ENCODE results near the gene PTPN1.
"Not testable (repeated sequence)": the region's sequence is repeated elsewhere in the genome, so short reads cannot be mapped to it uniquely, and the experiment has no call there.

Gene PTPN1

GRCh38 chr20:50509923-50510705 lies at the start of gene PTPN1:
TSS of gene PTPN1 (plus strand) at chr20:50510383. CDS start at chr20:50510528, 145 bp downstream.
- DNase-seq, result peak; percentile 96

DNA sequence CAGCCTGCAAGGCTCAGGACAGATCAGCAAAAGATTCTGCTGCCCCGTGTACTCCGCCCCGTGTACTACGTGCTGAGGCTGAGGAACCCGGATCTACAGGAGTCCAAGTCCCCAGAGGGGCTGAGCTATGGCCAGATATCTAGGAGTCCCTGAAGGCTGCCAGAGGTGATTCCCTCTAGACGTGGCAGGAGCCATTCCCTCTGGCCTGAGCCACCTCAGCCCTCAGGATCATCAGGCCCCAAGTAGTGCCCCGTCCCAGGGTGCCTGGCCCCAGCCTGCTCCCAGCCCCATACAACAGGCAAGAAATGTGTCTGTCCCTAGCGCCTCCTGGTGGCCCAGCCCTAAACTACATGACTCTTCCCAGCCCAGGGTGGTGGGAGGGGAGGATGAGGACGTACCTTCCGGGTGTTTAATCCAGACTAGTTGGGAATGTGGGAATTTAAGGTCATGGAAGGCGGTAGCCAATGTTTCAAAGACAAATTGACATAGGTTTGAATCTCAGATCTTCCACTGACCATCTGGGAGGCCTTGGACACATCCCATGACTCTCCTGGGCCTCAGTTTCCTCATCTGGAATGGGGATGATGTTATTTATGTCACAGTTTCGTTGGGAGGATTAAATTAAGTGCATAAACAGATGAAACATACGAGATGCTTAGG lies 49.4 kb upstream of the PTPN1 start:
- DNase-seq, result peak; percentile 18

GRCh38 chr20:50462093-50462690 lies 48.0 kb upstream of the PTPN1 start:
- no peak for DNase-seq

DNA sequence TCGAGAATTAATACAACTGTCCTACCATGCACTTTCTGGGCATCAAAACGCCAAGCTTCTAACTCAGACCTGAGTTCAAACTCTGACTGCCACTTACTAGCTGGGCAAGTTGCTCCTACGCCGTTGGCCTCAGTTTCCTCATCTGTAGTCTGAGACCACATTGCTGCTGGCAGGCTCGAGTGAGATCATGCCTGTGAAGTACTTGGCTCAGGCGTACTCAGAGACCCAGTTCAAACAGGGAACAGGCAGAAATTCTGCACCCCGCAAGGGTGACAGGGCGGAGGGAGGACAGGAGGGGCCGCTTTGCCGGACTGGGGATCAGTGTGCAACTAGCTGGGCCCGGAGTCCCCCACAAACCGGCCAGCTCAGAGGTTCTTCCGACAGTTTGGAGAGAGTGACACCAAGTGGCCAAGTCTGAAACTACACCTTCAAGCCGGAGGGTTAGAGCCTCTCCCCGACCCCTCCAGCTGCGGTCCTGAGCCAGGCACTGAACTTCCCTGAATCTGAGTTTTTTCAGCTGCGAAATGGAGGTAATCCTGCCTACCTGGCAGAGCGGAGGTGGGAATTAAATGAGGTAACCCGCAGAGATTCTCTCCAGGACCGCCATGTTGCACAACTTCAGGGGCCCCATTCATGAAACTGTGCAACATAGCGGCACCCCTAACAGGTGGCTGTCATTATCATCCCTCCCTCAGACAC lies 46.0 kb upstream of the PTPN1 start:
- no peak for DNase-seq

- DNase-seq, result no peak
Measured at GRCh38 chr20:50464725-50465650, 45.2 kb upstream of the PTPN1 start.

GRCh38 chr20:50467174-50467573 lies 43.0 kb upstream of the PTPN1 start:
- DNase-seq, result no peak

- DNase-seq, result no peak
Measured at GRCh38 chr20:50467718-50468356, 42.3 kb upstream of the PTPN1 start.

GRCh38 chr20:50468378-50468798 lies 41.8 kb upstream of the PTPN1 start:
- no peak for DNase-seq

- DNase-seq, result no peak
Measured at GRCh38 chr20:50469176-50469723, 40.9 kb upstream of the PTPN1 start.

GRCh38 chr20:50469796-50470195 lies 40.4 kb upstream of the PTPN1 start:
- DNase-seq, result no peak

DNA sequence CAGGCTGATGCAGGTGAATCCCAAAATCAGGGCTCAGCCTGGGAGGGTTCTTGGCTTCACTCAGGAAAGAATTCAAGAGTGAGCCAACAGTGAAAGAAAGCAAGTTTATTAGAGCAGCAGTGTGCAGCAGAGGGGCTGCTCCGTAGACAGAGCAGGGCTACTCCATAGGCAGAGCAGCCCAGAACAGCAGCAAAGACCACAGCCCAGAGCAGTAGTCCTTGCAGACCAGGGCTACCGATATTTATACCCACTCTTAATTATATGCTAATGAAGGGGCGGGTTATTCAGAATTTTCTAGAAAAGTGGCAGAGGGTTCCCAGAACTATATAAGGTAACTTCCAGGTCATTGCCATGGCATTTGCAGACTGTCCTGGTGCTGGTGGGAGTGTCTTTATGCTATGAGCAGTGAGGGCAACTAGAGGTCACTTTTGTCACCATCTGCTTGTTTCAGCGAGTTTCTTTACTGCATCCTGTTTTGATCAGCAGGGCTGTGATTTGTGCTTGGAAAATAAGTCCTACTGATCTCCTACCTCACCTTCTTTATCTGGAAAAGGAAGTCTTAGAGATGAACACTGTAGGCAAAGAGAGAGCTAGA lies 39.8 kb upstream of the PTPN1 start:
- no peak for DNase-seq

GRCh38 chr20:50471231-50471630 lies 39.0 kb upstream of the PTPN1 start:
- no peak for DNase-seq

DNA sequence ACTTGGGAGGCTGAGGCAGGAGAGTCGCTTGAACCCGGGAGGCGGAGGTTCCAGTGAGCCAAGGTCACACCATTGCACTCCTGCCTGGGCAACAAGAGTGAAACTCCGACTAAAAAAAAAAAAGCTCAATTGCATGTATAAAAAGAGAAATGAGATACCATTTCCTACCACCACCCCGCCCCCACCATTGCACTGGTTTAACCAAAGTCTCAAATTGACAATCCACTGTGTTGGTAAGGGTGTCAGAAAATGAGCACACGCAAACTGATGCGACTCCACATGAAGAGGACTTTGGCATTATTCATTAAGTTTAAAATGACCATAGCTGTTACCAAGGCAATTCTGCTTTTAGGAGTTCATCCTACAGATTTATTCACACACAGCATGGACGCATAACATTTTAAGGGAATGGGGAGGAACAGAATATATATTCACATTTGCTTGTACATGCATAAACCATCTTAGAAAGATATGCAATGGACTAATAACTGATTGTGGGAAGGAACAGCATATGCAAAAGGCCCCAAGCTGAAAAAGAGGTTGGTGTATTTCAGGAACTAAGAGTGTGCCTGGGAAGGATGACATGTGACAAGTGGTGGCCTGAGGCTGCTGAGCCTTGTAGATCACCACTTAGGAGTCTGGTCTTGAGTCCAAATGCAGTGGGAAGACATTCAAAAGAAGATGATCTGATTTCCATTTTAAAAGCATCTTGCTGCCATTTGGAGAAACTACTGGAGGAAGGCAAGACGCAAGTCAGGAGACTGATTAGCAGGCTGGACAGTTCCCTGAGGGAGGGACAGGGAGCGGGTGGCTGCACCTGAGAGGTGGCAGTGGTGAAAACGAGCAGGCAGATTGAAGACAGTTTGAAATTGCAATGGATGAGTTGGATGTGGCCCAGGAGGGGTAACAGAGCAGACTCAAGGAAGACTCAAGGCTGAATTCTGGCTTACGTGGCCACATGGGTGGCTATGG lies 37.2 kb upstream of the PTPN1 start:
- no peak for DNase-seq

- not testable (repeated sequence) for DNase-seq
Measured at GRCh38 chr20:50474356-50474755, 35.8 kb upstream of the PTPN1 start.

GRCh38 chr20:50475681-50476292 lies 34.4 kb upstream of the PTPN1 start:
- DNase-seq, result no peak

DNA sequence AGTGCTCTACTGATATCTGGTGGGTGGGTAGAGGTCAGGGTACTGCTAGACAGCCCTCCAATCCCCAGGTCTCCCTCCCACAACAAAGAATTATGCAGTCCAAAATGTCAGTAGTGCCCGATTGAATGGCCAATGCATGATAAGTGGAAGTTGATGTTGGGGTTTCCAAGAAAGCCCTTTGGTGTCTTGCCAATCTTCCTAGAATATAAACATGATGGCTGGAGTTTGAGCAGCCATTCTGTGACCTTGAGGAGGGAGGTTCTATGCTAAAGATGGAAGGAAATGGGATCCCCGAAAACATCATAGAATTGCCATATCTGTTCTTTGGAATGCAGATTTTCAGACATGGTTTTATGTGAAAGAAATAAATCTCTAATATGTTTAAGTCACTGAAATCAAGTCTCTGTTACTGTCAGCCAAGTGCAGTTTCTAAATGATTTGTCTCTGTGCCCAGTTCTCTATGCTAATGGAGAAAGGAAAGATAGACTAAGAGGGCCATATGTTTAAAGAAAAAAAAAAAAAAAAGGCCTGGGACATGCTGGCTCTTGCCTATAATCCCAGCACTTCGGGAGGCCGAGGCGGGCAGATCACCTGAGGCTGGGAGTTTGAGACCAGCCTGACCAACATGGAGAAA lies 32.8 kb upstream of the PTPN1 start:
- no peak for DNase-seq

- no peak for DNase-seq
Measured at GRCh38 chr20:50478162-50478990, 31.8 kb upstream of the PTPN1 start.

DNA sequence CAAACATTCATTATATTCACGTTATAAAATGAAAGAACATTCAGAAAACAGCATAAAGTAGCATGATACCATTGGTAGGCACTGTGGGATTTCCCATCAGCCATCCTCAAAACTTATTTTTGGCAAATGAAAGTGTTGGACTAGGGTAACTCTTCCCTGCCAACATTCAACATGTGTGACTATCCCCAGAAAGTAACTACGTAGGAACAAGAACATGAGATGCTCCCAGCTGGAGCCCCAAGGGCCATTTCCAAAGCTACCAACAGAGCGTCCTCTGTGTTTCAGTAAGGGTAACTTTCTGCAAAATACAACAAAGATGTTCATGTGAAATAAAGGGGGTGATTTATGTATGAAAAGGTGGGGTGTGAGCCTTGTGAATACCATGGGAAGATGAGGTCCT lies 28.4 kb upstream of the PTPN1 start:
- no peak for DNase-seq
